HEK293 (cell line): ENCODE results near the gene PUM1.

Source experiments
- CTCF ChIA-PET: fragments of 350-600 bp; formaldehyde crosslinking; extraction: SDS; loops from one replicate; lab custom pipeline; 2021; ENCODE audit warnings: antibody characterized with exemption; lab: Yijun Ruan, JAX
- POLR2A ChIA-PET: fragments of 300-600 bp; formaldehyde crosslinking; extraction: SDS; loops from one replicate; lab custom pipeline; 2020; ENCODE audit warnings: antibody characterized with exemption, inconsistent platforms; lab: Yijun Ruan, JAX
- H3K27ac ChIP-seq: fragments of 200-500 bp; sonication (Bioruptor generic); 2 replicates; pipeline ENCODE4 v1.5.1; 2014; ENCODE audit warnings: low read depth, low read length, control low read depth, inconsistent platforms; ENCODE audit errors: extremely low read depth
- H3K36me3 ChIP-seq, 2 experiments: fragments of 200-500 bp in 1 of 2; sonication (Bioruptor generic) in 1 of 2; 1 replicate in 1 of 2; 2 replicates in 1 of 2; pipeline ENCODE4 v1.5.1; 2014 to 2017; ENCODE audit warnings: inconsistent platforms in 2 of 2, low read length in 2 of 2; ENCODE audit not compliant: control insufficient read depth in 2 of 2, insufficient read depth in 1 of 2
- H3K4me1 ChIP-seq: fragments of 200-500 bp; sonication (Bioruptor generic); 2 replicates; pipeline ENCODE4 v1.5.1; 2014; ENCODE audit warnings: mild to moderate bottlenecking, low read length, inconsistent platforms; ENCODE audit not compliant: control insufficient read depth, insufficient read depth
- H3K4me3 ChIP-seq: 2 replicates; pipeline ENCODE4 v1.5.1; 2011; ENCODE audit warnings: low read depth, mild to moderate bottlenecking, control low read depth, low read length, moderate library complexity
- H3K9me3 ChIP-seq: fragments of 200-500 bp; sonication (Bioruptor generic); 2 replicates; pipeline ENCODE4 v1.5.1; 2014; ENCODE audit warnings: low read depth, low read length, inconsistent platforms; ENCODE audit not compliant: control insufficient read depth, insufficient read depth
- ATF2 ChIP-seq: fragments of 450-650 bp; formaldehyde crosslinking; IDR thresholded peaks from 2 replicates; pipeline ENCODE4 v1.5.1; 2016; ENCODE audit warnings: missing biosample characterization, missing genetic modification characterization, low read depth
- GFI1B ChIP-seq: fragments of 450-650 bp; formaldehyde crosslinking; IDR thresholded peaks from 2 replicates; pipeline ENCODE4 v1.5.1; 2016; ENCODE audit warnings: missing biosample characterization, missing genetic modification characterization
- GLI2 ChIP-seq: fragments of 450-650 bp; formaldehyde crosslinking; IDR thresholded peaks from 2 replicates; pipeline ENCODE4; 2017; ENCODE audit warnings: missing biosample characterization, missing genetic modification characterization, low read depth, borderline replicate concordance
- GLIS2 ChIP-seq: fragments of 450-650 bp; formaldehyde crosslinking; IDR thresholded peaks from 2 replicates; pipeline ENCODE4 v1.5.1; 2016; ENCODE audit warnings: missing biosample characterization, missing genetic modification characterization
- KLF7 ChIP-seq: fragments of 450-650 bp; formaldehyde crosslinking; IDR thresholded peaks from 2 replicates; pipeline ENCODE4 v1.5.1; 2016; ENCODE audit warnings: missing biosample characterization, missing genetic modification characterization, borderline replicate concordance
- KLF8 ChIP-seq: fragments of 450-650 bp; formaldehyde crosslinking; IDR thresholded peaks from 2 replicates; pipeline ENCODE4 v1.5.1; 2016; ENCODE audit warnings: missing biosample characterization, missing genetic modification characterization
- SCRT1 ChIP-seq: fragments of 450-650 bp; formaldehyde crosslinking; IDR thresholded peaks from 2 replicates; pipeline ENCODE4 v1.5.1; 2016; ENCODE audit warnings: missing biosample characterization, missing genetic modification characterization, borderline replicate concordance
- SCRT2 ChIP-seq: fragments of 450-650 bp; formaldehyde crosslinking; IDR thresholded peaks from 2 replicates; pipeline ENCODE4 v1.5.1; 2016; ENCODE audit warnings: missing biosample characterization, missing genetic modification characterization
- TRIM28 ChIP-seq: IDR thresholded peaks from 2 replicates; pipeline ENCODE4 v1.6.1; 2011; ENCODE audit warnings: low read length, control low read depth, borderline replicate concordance
- WT1 ChIP-seq: fragments of 450-650 bp; formaldehyde crosslinking; IDR thresholded peaks from 2 replicates; pipeline ENCODE4 v1.5.1; 2016; ENCODE audit warnings: missing biosample characterization, missing genetic modification characterization
- ZBTB20 ChIP-seq: fragments of 450-650 bp; formaldehyde crosslinking; IDR thresholded peaks from 2 replicates; pipeline ENCODE4 v1.5.1; 2016; ENCODE audit warnings: missing biosample characterization, missing genetic modification characterization
- ZBTB21 ChIP-seq: fragments of 450-650 bp; formaldehyde crosslinking; IDR thresholded peaks from 2 replicates; pipeline ENCODE4 v1.5.1; 2017; ENCODE audit warnings: missing biosample characterization, missing genetic modification characterization
- ZBTB26 ChIP-seq: fragments of 450-650 bp; formaldehyde crosslinking; optimal IDR thresholded peaks from 2 replicates; pipeline ENCODE3; 2016; ENCODE audit warnings: missing biosample characterization, mild to moderate bottlenecking, missing genetic modification characterization
- ZBTB7A ChIP-seq: fragments of 450-650 bp; formaldehyde crosslinking; IDR thresholded peaks from 2 replicates; pipeline ENCODE4 v1.5.1; 2016; ENCODE audit warnings: low read depth, missing biosample characterization, missing genetic modification characterization
- ZIC2 ChIP-seq: fragments of 450-650 bp; formaldehyde crosslinking; IDR thresholded peaks from 2 replicates; pipeline ENCODE4 v1.5.1; 2016; ENCODE audit warnings: missing biosample characterization, missing genetic modification characterization
- ZNF121 ChIP-seq: fragments of 450-650 bp; formaldehyde crosslinking; IDR thresholded peaks from 2 replicates; pipeline ENCODE4 v1.5.1; 2016; ENCODE audit warnings: missing biosample characterization, missing genetic modification characterization
- ZNF169 ChIP-seq: fragments of 450-650 bp; formaldehyde crosslinking; IDR thresholded peaks from 2 replicates; pipeline ENCODE4 v1.5.1; 2016; ENCODE audit warnings: missing biosample characterization, missing genetic modification characterization
- ZNF223 ChIP-seq: fragments of 450-650 bp; formaldehyde crosslinking; IDR thresholded peaks from 2 replicates; pipeline ENCODE4 v1.5.1; 2016; ENCODE audit warnings: missing biosample characterization, missing genetic modification characterization
- ZNF266 ChIP-seq: fragments of 450-650 bp; formaldehyde crosslinking; IDR thresholded peaks from 2 replicates; pipeline ENCODE4 v1.5.1; 2016; ENCODE audit warnings: missing biosample characterization, missing genetic modification characterization, low read depth
- ZNF274 ChIP-seq, 2 experiments: fragments of 200-500 bp in 1 of 2; fragments of 450-650 bp in 1 of 2; sonication (Bioruptor generic) in 1 of 2; formaldehyde crosslinking in 1 of 2; IDR thresholded peaks; 2 replicates each; pipeline versions ENCODE4 v1.5.1 to v1.6.1; 2014 to 2016; ENCODE audit warnings: borderline replicate concordance in 1 of 2, inconsistent platforms in 1 of 2, low read length in 1 of 2, missing biosample characterization in 1 of 2, missing genetic modification characterization in 1 of 2
- ZNF514 ChIP-seq: fragments of 450-650 bp; formaldehyde crosslinking; IDR thresholded peaks from 2 replicates; pipeline ENCODE4 v1.5.1; 2016; ENCODE audit warnings: missing biosample characterization, missing genetic modification characterization
- ZNF521 ChIP-seq: fragments of 450-650 bp; formaldehyde crosslinking; IDR thresholded peaks from 2 replicates; pipeline ENCODE4 v1.5.1; 2017; ENCODE audit warnings: missing biosample characterization, mild to moderate bottlenecking, missing genetic modification characterization
- ZNF548 ChIP-seq: fragments of 450-650 bp; formaldehyde crosslinking; IDR thresholded peaks from 2 replicates; pipeline ENCODE4 v1.5.1; 2016; ENCODE audit warnings: missing biosample characterization, missing genetic modification characterization
- ZNF561 ChIP-seq: fragments of 450-650 bp; IDR thresholded peaks from 2 replicates; pipeline ENCODE4 v1.5.1; 2018; ENCODE audit warnings: missing biosample characterization, missing genetic modification characterization, borderline replicate concordance
- ZNF580 ChIP-seq: fragments of 450-650 bp; formaldehyde crosslinking; IDR thresholded peaks from 2 replicates; pipeline ENCODE4 v1.5.1; 2016; ENCODE audit warnings: missing biosample characterization, missing genetic modification characterization
- ZNF600 ChIP-seq: fragments of 450-650 bp; formaldehyde crosslinking; IDR thresholded peaks from 2 replicates; pipeline ENCODE4 v1.5.1; 2016; ENCODE audit warnings: missing biosample characterization, missing genetic modification characterization
- ZNF670 ChIP-seq: fragments of 450-650 bp; formaldehyde crosslinking; IDR thresholded peaks from 2 replicates; pipeline ENCODE4 v1.5.1; 2016; ENCODE audit warnings: missing biosample characterization, missing genetic modification characterization, low read depth
- ZNF701 ChIP-seq: fragments of 450-650 bp; formaldehyde crosslinking; IDR thresholded peaks from 2 replicates; pipeline ENCODE4 v1.5.1; 2016; ENCODE audit warnings: missing biosample characterization, missing genetic modification characterization
- ZNF76 ChIP-seq: fragments of 450-650 bp; formaldehyde crosslinking; IDR thresholded peaks from 2 replicates; pipeline ENCODE4; 2016; ENCODE audit warnings: low read depth, missing biosample characterization, missing genetic modification characterization, borderline replicate concordance
- TF ChIP-seq, protein P1 (sequence below): fragments of 450-650 bp; formaldehyde crosslinking; IDR thresholded peaks from 2 replicates; pipeline ENCODE4 v1.5.1; 2016; ENCODE audit warnings: missing biosample characterization, missing genetic modification characterization

The PUM1 gene

GRCh38 chr1:31055501-31055900 is 10.0 kb downstream of the PUM1 start:
- Histone ChIP-seq H3K27ac (no peak overlapping the region), H3K36me3 (peaks cover 62 to 84% of the 10 kb centered on the region in 2 experiments), H3K4me1 (no peaks in the 10 kb centered on the region)
- ChIA-PET CTCF (interaction anchor here (1.4 kb wide), 1 partner anchor 15 kb away, joined by 3 read pairs; no protein-coding TSS in a partner anchor), POLR2A (no interaction called here)
- TF ChIP-seq ZNF274 (IDR thresholded peaks at IDR 0.05; ENCODE audit: low read length) (no peak), ZNF274 (tag by site-specific recombination; IDR thresholded peaks at IDR 0.05; ENCODE audit: borderline replicate concordance) (no peak), ZNF561 (tag by site-specific recombination) (no peak), KLF8 (no peak), ZNF169 (tag by site-specific recombination) (no peak), ZIC2 (no peak), KLF7 (tag by site-specific recombination) (no peak), ZBTB7A (tag by site-specific recombination) (no peak), ZNF121 (no peak), ZNF548 (tag by site-specific recombination) (no peak), WT1 (no peak), ZNF670 (no peak), ZBTB20 (tag by site-specific recombination) (no peak), ZBTB21 (tag by site-specific recombination) (no peak), ZNF223 (no peak), ZNF266 (tag by site-specific recombination) (no peak), ZNF514 (tag by site-specific recombination) (no peak)
- TF ChIP-seq, protein P1, sequence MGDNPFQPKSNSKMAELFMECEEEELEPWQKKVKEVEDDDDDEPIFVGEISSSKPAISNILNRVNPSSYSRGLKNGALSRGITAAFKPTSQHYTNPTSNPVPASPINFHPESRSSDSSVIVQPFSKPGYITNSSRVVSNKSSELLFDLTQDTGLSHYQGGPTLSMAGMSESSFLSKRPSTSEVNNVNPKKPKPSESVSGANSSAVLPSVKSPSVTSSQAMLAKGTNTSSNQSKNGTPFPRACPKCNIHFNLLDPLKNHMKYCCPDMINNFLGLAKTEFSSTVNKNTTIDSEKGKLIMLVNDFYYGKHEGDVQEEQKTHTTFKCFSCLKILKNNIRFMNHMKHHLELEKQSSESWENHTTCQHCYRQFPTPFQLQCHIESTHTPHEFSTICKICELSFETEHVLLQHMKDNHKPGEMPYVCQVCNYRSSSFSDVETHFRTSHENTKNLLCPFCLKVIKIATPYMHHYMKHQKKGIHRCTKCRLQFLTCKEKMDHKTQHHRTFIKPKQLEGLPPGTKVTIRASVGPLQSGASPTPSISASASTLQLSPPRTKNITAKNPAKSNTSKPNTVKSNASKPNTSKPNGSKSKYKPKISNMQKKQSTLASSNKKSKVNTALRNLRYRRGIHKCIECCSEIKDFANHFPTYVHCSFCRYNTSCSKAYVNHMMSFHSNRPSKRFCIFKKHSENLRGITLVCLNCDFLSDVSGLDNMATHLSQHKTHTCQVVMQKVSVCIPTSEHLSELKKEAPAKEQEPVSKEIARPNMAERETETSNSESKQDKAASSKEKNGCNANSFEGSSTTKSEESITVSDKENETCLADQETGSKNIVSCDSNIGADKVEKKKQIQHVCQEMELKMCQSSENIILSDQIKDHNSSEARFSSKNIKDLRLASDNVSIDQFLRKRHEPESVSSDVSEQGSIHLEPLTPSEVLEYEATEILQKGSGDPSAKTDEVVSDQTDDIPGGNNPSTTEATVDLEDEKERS (tag by site-specific recombination), result no peak
- TF ChIP-seq, all 188 proteins: peak for 0
- Histone ChIP-seq H3K4me3 (no peak overlapping the region), H3K9me3 (no peaks in the 10 kb centered on the region)

DNA sequence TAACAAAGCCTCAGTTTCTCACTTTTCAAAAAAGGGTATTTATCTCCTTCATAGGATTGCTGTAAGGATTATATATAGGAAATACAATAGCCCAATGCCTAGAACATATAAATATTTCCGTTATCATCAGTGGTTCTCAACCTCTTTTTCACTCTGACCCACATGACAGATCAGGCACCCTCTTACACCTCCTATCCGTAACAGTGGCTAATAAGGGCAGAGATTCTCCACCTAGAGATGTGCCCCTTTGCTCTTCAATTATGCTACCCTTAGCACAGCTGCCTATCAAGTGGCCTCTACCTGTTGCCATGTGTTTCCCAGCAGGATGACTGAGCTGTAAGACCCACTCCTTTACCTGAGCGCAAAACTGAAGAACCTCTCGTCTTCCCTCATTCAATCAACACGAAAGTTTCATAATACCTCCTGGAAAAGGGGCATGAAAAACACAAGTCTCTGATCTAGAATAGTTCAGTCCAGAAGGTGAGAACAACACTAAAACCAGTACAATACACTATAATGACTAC is 10.5 kb downstream of the PUM1 start:
- no peak overlapping the region for H3K27ac ChIP-seq
- POLR2A ChIA-PET, result interaction anchor here (0.6 kb wide), 1 partner anchor 17 kb away, joined by 3 read pairs; no protein-coding TSS in a partner anchor

GRCh38 chr1:31054349-31054748 is 11.2 kb downstream of the PUM1 start:
- ChIA-PET CTCF (interaction anchor here (1.4 kb wide), 1 partner anchor 14 kb away, joined by 3 read pairs; no protein-coding TSS in a partner anchor), POLR2A (interaction anchor here (0.6 to 1.0 kb wide), 4 partner anchors 10 to 367 kb away, joined by 3 to 5 read pairs (median 4); no protein-coding TSS in a partner anchor)
- no peak overlapping the region for H3K27ac ChIP-seq

More for the DNA sequence above, 10.5 kb downstream of the PUM1 start:
- TF ChIP-seq SCRT2 (tag by site-specific recombination), result peak; percentile 92
- TF ChIP-seq TRIM28, result no peak
- TF ChIP-seq ZNF600 (tag by site-specific recombination), result peak; percentile 89
- no peak for TF ChIP-seq GLI2
- TF ChIP-seq SCRT1 (tag by site-specific recombination), result peak; percentile 68; the same call in 1 of the 2 replicates
- TF ChIP-seq ZNF701 (tag by site-specific recombination), result no peak
- CTCF ChIA-PET, result interaction anchor here (1.4 kb wide), 1 partner anchor 15 kb away, joined by 3 read pairs; no protein-coding TSS in a partner anchor
- peaks cover 60 to 85% of the 10 kb centered on the region in 2 experiments for H3K36me3 ChIP-seq
- H3K9me3 ChIP-seq, result no peaks in the 10 kb centered on the region
- H3K4me1 ChIP-seq, result no peaks in the 10 kb centered on the region
- H3K4me3 ChIP-seq, result no peak overlapping the region

More at GRCh38 chr1:31054349-31054748, 11.2 kb downstream of the PUM1 start:
- no peaks in the 10 kb centered on the region for H3K4me1 ChIP-seq
- H3K4me3 ChIP-seq, result no peak overlapping the region
- H3K9me3 ChIP-seq, result no peaks in the 10 kb centered on the region
- TF ChIP-seq ZNF76 (tag by site-specific recombination) (no peak), GFI1B (tag by site-specific recombination) (no peak), ZIC2 (no peak), GLIS2 (no peak), ATF2 (tag by site-specific recombination) (no peak), ZNF670 (no peak), ZNF580 (tag by site-specific recombination) (no peak), ZNF521 (no peak), ZBTB26 (no peak)
- TF ChIP-seq, all 188 proteins: peak for 0
- H3K36me3 ChIP-seq, result peaks cover 55 to 81% of the 10 kb centered on the region in 2 experiments
